HG03457 (cell line): ENCODE results near the gene KANSL3.

ENCODE experiments used
- ATAC-seq: cut with Tn5 transposase; IDR thresholded peaks from one replicate; pipeline ENCODE4 v1.9.1; 2021; ENCODE audit warnings: moderate number of reproducible peaks; ENCODE audit not compliant: unreplicated experiment

The KANSL3 gene

DNA sequence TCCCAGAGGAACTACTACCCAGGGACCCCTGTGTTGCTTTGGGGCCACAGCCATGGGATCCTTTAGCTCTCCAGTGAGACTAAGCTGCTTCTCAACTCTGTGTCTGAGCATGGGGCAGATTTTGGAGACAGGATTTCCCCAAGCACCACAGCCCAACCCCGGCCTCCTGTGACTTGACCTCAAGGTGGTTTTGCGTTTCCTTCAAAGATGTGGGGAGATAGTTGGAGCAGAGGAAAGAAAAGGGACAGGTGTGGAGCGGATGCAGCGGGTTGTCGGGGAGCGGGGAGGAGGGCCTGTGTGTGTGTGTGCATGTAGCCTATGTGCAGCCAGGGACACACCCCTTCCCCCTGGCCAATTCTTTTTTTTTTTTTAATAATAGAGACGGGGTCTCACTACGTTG is 91.3 kb downstream of the KANSL3 start:
- no peak for ATAC-seq

- ATAC-seq = no peak
Measured at GRCh38 chr2:96546321-96546720, 91.8 kb downstream of the KANSL3 start.
